ENCODE measurements around the gene ZNF821. TPM values are rescaled to one million over a fixed set of nuclear protein-coding genes. Genes with fewer than 3 reads are reported as not detected.

The ZNF821 gene
- total RNA-seq, 1 experiment from 2014 or later, result 13.1 TPM

DNA sequence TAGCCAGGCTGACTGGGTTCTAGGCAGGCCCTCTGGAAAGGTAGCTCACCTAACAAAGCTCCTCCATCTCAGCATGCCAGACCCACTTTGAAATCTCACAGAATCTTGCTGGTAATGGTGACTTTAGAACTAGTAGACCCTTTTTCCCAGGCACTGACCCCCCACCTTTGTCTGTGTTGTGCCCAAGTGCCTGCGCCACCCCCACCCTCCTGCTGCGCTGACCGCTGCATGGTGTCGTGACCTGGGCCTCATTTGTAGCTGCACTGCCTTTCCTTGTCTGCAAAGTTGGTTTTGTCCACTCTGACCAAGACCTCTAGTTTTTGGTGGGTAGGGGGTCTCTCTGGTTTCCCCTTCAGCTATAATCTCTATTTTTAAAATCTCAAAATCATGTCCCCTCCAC lies 31.4 kb downstream of the ZNF821 start:
- no peak for DNase-seq
- H3K27ac Mint-ChIP-seq (ENCODE audit: unreplicated experiment), result no peak overlapping the region
- CTCF ChIA-PET, result no interaction called here
- intact Hi-C loops (cut with micrococcal nuclease; ENCODE audit: unreplicated experiment), result no loop called here
- no TSS peak for BruUV-seq (replicated peaks)
- peaks cover 45% of the 10 kb centered on the region for H3K36me3 Mint-ChIP-seq (ENCODE audit: insufficient read depth, unreplicated experiment)
- no peaks in the 10 kb centered on the region for H3K27me3 Mint-ChIP-seq (ENCODE audit: unreplicated experiment)
- H3K9me3 Mint-ChIP-seq (ENCODE audit: low read depth, unreplicated experiment), result no peaks in the 10 kb centered on the region
- no peak overlapping the region for H3K4me3 Mint-ChIP-seq (ENCODE audit: low read depth, unreplicated experiment)
- peaks cover 25% of the 10 kb centered on the region for H3K4me1 Mint-ChIP-seq (ENCODE audit: low read depth, unreplicated experiment)
- TF ChIP-seq CTCF (IDR thresholded peaks at IDR 0.05; ENCODE audit: unreplicated experiment), result no peak

- CTCF ChIA-PET, result no interaction called here
These were observed 31.8 kb downstream of the ZNF821 start for GRCh38 chr16:71852158-71852557.

DNA sequence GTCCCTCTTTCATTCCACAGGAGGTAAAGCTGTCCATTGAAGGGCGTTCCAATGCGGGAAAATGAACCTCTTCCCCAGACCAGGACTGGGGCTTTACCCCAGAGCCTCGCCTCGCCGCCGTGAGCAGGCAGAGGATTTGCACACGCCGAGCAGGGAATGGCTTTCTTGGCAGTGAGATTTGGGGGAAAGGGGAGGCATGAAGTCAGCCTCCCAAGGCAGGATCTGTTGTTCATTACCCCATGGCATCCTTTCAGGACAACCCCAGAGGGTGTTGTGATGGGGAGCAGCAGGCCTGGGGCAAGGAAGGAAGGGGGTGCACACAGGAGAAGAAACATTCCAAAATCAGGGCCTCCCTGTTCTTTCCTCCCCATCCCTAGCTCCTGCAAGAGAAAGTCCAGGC lies 32.2 kb downstream of the ZNF821 start:
- no peaks in the 10 kb centered on the region for H3K9me3 Mint-ChIP-seq (ENCODE audit: low read depth, unreplicated experiment)
- intact Hi-C loops (cut with micrococcal nuclease; ENCODE audit: unreplicated experiment), result no loop called here
- no TSS peak for BruUV-seq (replicated peaks)
- H3K4me1 Mint-ChIP-seq (ENCODE audit: low read depth, unreplicated experiment), result peaks cover 25% of the 10 kb centered on the region
- no peaks in the 10 kb centered on the region for H3K27me3 Mint-ChIP-seq (ENCODE audit: unreplicated experiment)
- H3K27ac Mint-ChIP-seq (ENCODE audit: unreplicated experiment), result no peak overlapping the region
- H3K4me3 Mint-ChIP-seq (ENCODE audit: low read depth, unreplicated experiment), result no peak overlapping the region
- H3K36me3 Mint-ChIP-seq (ENCODE audit: insufficient read depth, unreplicated experiment), result peaks cover 49% of the 10 kb centered on the region
- DNase-seq, result no peak
- CTCF ChIA-PET, result no interaction called here
- no peak for TF ChIP-seq CTCF (IDR thresholded peaks at IDR 0.05; ENCODE audit: unreplicated experiment)

More at GRCh38 chr16:71852158-71852557, 31.8 kb downstream of the ZNF821 start:
- Mint-ChIP-seq H3K36me3 (ENCODE audit: insufficient read depth, unreplicated experiment) (peaks cover 45% of the 10 kb centered on the region), H3K9me3 (ENCODE audit: low read depth, unreplicated experiment) (no peaks in the 10 kb centered on the region), H3K27ac (ENCODE audit: unreplicated experiment) (no peak overlapping the region), H3K4me3 (ENCODE audit: low read depth, unreplicated experiment) (no peak overlapping the region), H3K27me3 (ENCODE audit: unreplicated experiment) (no peaks in the 10 kb centered on the region), H3K4me1 (ENCODE audit: low read depth, unreplicated experiment) (peaks cover 25% of the 10 kb centered on the region)
- no peak for DNase-seq
- BruUV-seq (replicated peaks), result no TSS peak
- intact Hi-C loops (cut with micrococcal nuclease; ENCODE audit: unreplicated experiment), result no loop called here
- no peak for TF ChIP-seq CTCF (IDR thresholded peaks at IDR 0.05; ENCODE audit: unreplicated experiment)

- intact Hi-C loops (cut with micrococcal nuclease; ENCODE audit: unreplicated experiment), result no loop called here
- no peak for DNase-seq
- Mint-ChIP-seq H3K27ac (ENCODE audit: unreplicated experiment) (no peak overlapping the region), H3K27me3 (ENCODE audit: unreplicated experiment) (no peaks in the 10 kb centered on the region), H3K4me3 (ENCODE audit: low read depth, unreplicated experiment) (no peak overlapping the region), H3K9me3 (ENCODE audit: low read depth, unreplicated experiment) (no peaks in the 10 kb centered on the region), H3K4me1 (ENCODE audit: low read depth, unreplicated experiment) (peaks cover 27% of the 10 kb centered on the region), H3K36me3 (ENCODE audit: insufficient read depth, unreplicated experiment) (peaks cover 66% of the 10 kb centered on the region)
- CTCF ChIA-PET, result no interaction called here
- TF ChIP-seq CTCF (IDR thresholded peaks at IDR 0.05; ENCODE audit: unreplicated experiment), result no peak
- no TSS peak for BruUV-seq (replicated peaks)
These were observed 35.4 kb downstream of the ZNF821 start for GRCh38 chr16:71848622-71849021.
